GM19455 (cell line): ENCODE measurements around the gene PROZ.

ENCODE experiments used
- ATAC-seq: cut with Tn5 transposase; IDR thresholded peaks from one replicate; pipeline ENCODE4 v1.9.1; 2021; ENCODE audit not compliant: unreplicated experiment

PROZ gene

DNA sequence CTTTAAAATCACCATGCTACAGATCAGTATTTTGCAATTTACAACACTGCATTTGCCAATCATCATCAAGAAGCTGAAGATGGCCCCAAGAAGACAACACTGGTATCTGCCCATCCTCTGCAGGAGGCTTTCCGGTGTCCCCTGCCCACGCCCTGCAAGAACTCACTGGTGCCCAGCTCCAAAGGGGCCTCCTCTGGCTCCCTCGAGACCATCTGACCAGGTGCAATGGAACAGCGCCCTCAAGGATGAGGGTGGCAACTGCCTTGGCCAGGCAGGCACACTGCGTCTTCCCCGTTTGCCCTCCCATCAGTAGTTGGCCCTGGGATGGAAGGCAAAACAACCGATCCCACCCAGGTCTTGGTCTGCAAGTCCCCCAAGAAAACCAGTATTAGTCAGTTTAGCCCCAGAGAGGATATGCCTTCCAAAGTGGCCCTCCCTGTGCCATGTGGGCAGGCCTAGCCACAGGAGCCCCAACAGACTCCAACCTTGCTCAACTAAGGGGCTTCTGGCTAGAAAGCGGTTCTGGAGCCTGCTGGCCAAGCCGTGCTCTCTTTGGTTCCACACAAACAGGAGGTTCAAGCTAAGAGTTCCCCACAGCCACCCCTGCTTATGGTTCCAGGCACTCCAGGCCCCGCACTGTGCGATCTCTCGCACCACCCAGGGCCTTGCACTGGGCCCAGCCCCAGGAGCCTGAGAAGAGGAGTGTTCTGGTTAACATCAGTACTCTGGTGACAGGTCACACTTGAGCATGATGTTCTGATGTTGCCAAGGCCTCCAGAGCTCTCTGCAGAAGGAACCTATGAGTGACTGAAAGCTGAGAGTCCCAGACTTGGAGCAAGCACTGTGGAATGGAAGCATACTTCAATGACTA, 45.3 kb downstream of the PROZ start:
- ATAC-seq, result no peak

DNA sequence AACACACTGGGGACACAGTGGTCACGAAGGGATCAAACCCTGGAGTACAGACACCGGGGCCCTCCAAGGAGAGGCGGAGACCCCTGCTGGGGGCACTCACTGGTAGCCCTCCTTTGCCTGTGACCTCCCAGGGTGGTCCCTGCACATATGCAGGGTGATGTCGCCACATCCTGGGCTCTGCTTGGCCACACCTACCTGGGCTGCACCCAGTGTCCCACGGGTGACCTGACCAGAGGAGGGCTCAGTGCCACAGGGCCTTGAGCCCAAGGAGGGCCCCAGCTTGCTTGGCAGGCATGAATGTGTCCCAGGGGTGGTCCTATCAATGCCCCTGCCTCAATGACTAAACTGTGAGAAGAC, 45.9 kb downstream of the PROZ start:
- ATAC-seq, result no peak

DNA sequence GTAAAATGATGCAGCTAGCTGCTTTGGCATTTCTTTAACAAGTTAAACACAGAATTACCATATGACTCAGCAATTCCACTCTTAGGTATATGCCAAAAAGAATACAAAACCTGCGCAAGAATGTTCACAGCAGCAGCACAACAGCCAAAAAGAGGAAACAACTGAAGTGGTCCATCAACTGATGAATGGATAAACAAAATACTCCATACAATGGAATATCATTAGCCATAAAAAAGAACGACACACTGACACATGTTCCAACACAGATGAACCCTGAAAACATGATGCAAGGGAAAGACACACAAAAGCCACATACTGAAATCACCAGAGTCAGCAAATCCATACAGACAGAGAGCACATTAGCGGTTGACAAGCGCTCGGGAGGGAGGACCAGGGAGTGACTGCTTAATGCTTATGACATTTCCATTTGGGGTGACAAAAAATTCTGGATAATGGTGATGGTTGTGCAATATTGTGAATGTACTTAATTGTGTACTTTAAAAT, 47.0 kb downstream of the PROZ start:
- ATAC-seq, result no peak

DNA sequence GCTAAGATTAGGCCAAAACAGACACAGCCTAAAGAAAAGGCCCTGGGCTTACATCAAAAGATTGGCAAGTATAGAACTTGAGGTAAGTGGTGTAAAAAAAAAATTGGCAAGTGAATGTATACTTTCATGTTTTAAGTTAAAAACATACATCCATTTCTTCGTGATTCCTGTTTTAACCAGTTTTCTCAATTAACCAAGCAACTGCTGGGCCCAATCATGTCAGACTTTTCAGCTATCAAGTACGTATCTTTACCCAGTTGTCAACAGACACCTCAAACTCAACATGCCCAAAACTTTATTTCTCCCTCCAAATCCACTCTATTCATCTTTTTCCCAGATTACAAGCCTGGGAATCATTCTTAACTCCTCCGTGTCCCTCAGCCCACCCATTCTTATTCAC, 49.0 kb downstream of the PROZ start:
- ATAC-seq, result no peak

GRCh38 chr13:113207890-113208420, 49.5 kb downstream of the PROZ start:
- peak; percentile 5 for ATAC-seq

DNA sequence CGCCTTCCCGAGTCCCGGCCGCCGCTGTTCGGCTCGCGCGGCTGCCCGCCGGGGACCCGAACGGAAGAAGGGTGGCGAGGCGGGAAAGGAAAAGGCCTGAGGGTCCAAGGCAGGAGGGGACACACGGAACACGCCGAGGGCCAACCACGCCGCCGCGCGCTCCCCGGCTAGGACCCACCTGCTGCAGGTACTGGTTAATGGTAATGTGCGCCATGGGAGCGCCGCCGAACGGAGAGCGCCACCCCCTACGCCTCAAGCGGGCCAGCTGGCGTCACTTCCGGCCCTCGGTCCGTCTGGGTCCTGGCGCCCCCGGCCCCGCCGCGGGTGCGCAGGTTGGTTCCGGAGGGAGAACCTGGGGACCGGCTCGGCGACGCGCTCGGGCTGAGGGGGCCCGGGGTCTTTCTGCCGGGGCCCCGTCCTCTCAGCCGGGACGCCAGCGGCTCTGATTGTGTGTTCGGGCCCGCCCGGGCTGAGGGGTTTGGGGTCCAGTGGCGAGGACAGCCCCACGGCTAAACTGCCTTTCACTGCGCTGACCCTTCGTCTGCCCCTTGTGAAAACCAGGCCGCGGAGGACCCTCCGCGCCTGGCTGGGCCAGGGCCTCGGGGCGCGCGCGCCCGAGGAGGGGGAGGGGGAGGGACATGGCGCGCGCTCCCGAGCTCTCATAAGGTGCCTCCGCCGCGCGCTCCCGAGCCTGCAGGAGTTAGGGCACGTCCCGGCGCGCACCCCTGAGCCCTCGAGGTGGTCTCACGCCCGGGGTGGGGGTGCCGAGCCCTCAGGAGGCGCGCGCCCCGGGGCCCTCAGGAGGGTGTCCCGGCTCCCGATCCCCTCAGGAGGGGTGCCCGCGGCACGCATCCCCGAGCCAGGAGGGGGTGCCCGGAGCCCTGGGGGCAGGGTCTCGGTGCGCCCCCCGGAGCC, 50.2 kb downstream of the PROZ start, which contains the start of gene PCID2:
TSS of gene PCID2 (minus strand) at position 249 of the 915 bp plus-strand sequence. CDS start at position 214, 35 bp downstream.
- ATAC-seq, result peak; percentile 64

- ATAC-seq, result peak; percentile 54
Observed at GRCh38 chr13:113209336-113209758, 50.9 kb downstream of the PROZ start, which contains the start of gene CUL4A. Gene CUL4A, plus strand, starts transcription at chr13:113209613. Its CDS starts 15 bp downstream, at chr13:113209628.

- ATAC-seq, result peak; percentile 37
Observed at GRCh38 chr13:113209759-113210421, 51.4 kb downstream of the PROZ start.

DNA sequence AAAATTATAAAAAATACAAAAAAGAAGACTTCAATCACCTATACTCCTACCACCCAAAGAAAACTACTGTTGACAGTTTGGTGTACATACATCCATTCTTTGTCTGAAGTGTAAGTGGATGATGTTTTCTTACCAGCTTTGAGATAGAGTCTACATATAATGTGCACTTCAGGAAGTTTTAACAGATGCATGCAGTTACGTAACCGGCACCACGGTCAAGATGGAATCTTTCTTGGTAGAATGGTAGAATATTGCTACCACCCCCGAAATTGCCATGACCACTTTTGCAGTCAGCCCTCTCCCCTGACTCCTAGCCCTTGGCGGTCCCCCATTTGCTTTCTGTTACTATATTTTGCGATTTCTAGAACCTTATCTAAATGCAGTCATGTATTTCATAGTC, 52.4 kb downstream of the PROZ start:
- ATAC-seq, result no peak

DNA sequence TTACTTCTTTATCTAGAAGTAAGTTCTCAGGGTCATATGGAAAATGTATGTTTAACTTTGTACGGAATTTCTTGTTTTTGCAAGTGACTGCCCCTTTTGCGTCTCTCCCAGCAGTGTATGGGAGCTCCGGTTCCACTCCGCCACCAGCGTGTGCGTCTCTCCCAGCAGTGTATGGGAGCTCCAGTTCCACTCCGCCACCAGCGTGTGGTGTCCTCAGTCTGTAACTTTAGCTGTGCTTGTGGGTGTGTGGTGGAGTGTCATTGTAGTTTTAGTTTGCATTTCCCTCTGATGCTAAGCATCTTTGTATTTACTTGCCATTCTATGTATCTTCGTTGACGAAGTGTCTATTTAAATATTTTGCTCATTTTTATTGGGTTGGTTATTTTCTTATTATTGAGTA, 53.3 kb downstream of the PROZ start:
- ATAC-seq, result no peak

GRCh38 chr13:113216254-113217048, 58.0 kb downstream of the PROZ start:
- no peak for ATAC-seq

DNA sequence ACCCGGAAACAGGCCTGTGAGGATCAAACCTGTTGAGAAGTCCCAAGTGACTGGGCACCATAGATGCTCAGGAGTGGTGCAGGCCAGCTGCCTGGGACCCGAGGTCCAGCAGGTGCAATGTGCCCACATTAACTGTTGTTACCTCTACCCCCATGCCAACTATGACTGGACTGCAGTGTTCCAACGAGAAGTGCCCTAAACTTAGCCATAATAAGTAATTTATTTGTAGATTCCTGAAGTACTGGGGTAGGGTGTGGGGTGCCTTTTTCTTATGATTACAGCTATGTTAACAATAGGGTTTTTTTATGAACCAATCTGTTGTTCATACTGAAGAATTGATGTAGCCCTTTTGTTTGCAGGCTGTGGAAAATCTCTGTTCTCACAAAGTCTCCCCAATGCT, 60.1 kb downstream of the PROZ start:
- no peak for ATAC-seq

DNA sequence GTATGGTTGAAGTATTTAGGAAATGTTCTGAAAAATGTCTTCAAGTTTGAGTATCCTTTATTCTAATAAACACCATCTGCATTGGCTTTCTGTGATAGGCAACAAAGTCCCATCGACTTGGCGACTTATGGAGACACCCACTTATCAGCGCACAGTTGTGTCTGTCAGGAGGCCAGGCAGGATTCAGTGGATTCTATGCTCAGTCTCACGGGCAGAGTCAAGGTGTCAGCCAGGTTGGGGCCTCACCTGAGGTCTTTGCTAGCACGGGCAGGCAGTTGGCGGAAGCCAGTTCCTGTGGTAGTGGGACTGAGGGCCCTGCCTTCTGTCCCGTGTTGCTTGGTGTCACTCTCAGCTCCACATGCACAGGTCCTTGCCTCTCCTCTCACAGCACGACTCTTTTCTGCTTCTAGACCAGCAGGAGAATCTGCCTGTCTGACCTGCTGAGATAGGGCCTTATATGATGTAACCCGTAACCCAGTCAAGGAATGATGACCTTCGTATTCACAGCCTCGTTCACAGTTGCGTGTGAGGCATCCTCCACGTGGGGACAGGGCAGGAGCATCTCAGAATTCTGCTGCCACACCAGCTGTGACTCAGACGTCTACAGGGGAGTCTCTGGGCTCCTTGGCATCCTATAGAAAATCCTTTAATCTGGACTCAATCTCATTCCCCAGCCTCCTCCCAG, 61.0 kb downstream of the PROZ start:
- ATAC-seq, result no peak

- ATAC-seq, result no peak
Observed at GRCh38 chr13:113220141-113220598, 61.7 kb downstream of the PROZ start.

- no peak for ATAC-seq
Observed at GRCh38 chr13:113220877-113221276, 62.4 kb downstream of the PROZ start.
